GM23338 (cell line): ENCODE results near the gene ADCY1. TPM values are rescaled to one million over a fixed set of nuclear protein-coding genes. Genes with fewer than 3 reads are reported as not detected.

ENCODE experiments used
- ATAC-seq: fragments of 200-7000 bp; cut with Tn5 transposase; 3 replicates; pipeline ENCODE4 v1.9.1; 2020
- DNase-seq: peaks from one replicate; pipeline ENCODE4 v3.0.0-alpha.2; 2015; ENCODE audit warnings: low spot score
- H2AFZ ChIP-seq: fragments of 200-600 bp; sonication (generic); 2 replicates; pipeline ENCODE4 v1.8.0; 2016; ENCODE audit warnings: antibody characterized with exemption, mild to moderate bottlenecking, moderate library complexity
- H3F3A ChIP-seq: fragments of 200-600 bp; sonication (generic); replicated peaks from 2 replicates; pipeline ENCODE4 v1.8.0; 2017; ENCODE audit warnings: antibody characterized with exemption, mixed run types, low read depth
- H3K27ac ChIP-seq: fragments of 200-600 bp; sonication (generic); 2 replicates; pipeline ENCODE4 v1.6.1; 2016; ENCODE audit warnings: low read depth
- H3K27me3 ChIP-seq: fragments of 200-600 bp; sonication (generic); 2 replicates; pipeline ENCODE4 v1.8.0; 2016; ENCODE audit warnings: mild to moderate bottlenecking, mixed run types, moderate library complexity; ENCODE audit not compliant: insufficient read depth
- H3K36me3 ChIP-seq: fragments of 200-600 bp; sonication (generic); 2 replicates; pipeline ENCODE4 v1.8.0; 2016; ENCODE audit warnings: mild to moderate bottlenecking; ENCODE audit not compliant: insufficient read depth
- H3K4me1 ChIP-seq: fragments of 200-600 bp; sonication (generic); 2 replicates; pipeline ENCODE4 v1.8.0; 2016; ENCODE audit warnings: mild to moderate bottlenecking, moderate library complexity; ENCODE audit not compliant: insufficient read depth
- H3K4me2 ChIP-seq: fragments of 200-600 bp; sonication (generic); 2 replicates; pipeline ENCODE4 v1.7.1; 2017; ENCODE audit warnings: mixed run types
- H3K4me3 ChIP-seq: fragments of 200-600 bp; sonication (generic); 2 replicates; pipeline ENCODE4 v1.6.1; 2016; ENCODE audit warnings: mixed run types
- H3K79me2 ChIP-seq: fragments of 200-600 bp; sonication (generic); replicated peaks from 2 replicates; pipeline ENCODE4 v1.8.0; 2017; ENCODE audit warnings: mild to moderate bottlenecking; ENCODE audit not compliant: insufficient read depth
- H3K9me2 ChIP-seq: fragments of 200-600 bp; sonication (generic); 2 replicates; pipeline ENCODE4 v1.8.0; 2017; ENCODE audit not compliant: insufficient read depth
- H4K20me1 ChIP-seq: fragments of 200-600 bp; sonication (generic); replicated peaks from 2 replicates; pipeline ENCODE4 v1.8.0; 2017; ENCODE audit warnings: mild to moderate bottlenecking; ENCODE audit not compliant: insufficient read depth
- H3K27ac Mint-ChIP-seq: 2 replicates; pipeline ENCODE4 v1.8.0; 2020; ENCODE audit warnings: inconsistent platforms, mild to moderate bottlenecking, moderate library complexity, mixed read lengths
- H3K27me3 Mint-ChIP-seq: 3 replicates; pipeline ENCODE4 v1.8.0; 2022; ENCODE audit warnings: low read depth, mild to moderate bottlenecking, moderate library complexity, mixed read lengths, inconsistent platforms; ENCODE audit not compliant: insufficient read depth, poor library complexity
- H3K36me3 Mint-ChIP-seq: 3 replicates; pipeline ENCODE4 v1.8.0; 2021; ENCODE audit warnings: low read depth, mild to moderate bottlenecking, inconsistent platforms, moderate library complexity, mixed read lengths
- H3K4me1 Mint-ChIP-seq: 3 replicates; pipeline ENCODE4 v1.8.0; 2020; ENCODE audit warnings: mild to moderate bottlenecking, inconsistent platforms, mixed read lengths
- H3K4me3 Mint-ChIP-seq: 3 replicates; pipeline ENCODE4 v1.8.0; 2021; ENCODE audit warnings: moderate library complexity, mild to moderate bottlenecking, inconsistent platforms, mixed read lengths
- H3K9me3 Mint-ChIP-seq: 3 replicates; pipeline ENCODE4 v1.8.0; 2020; ENCODE audit warnings: moderate library complexity, mild to moderate bottlenecking, inconsistent platforms, mixed read lengths
- CREB1 ChIP-seq: fragments of 250-450 bp; sonication (Bioruptor Pico); IDR thresholded peaks from 2 replicates; pipeline ENCODE4 v1.5.0; 2020; ENCODE audit warnings: low read depth, mild to moderate bottlenecking, moderate library complexity
- EZH2 ChIP-seq: fragments of 200-600 bp; sonication (generic); IDR thresholded peaks from one replicate; pipeline ENCODE4 v1.8.0; 2017; ENCODE audit warnings: antibody characterized with exemption, mild to moderate bottlenecking, low read depth; ENCODE audit not compliant: unreplicated experiment
- EZH2phosphoT487 ChIP-seq: fragments of 200-600 bp; sonication (generic); IDR thresholded peaks from one replicate; pipeline ENCODE4 v1.8.1; 2018; ENCODE audit warnings: antibody characterized with exemption; ENCODE audit not compliant: unreplicated experiment
- NANOG ChIP-seq: IDR thresholded peaks from 2 replicates; pipeline ENCODE4 v1.6.1; 2016; ENCODE audit warnings: antibody characterized with exemption, borderline replicate concordance
- POLR2AphosphoS5 ChIP-seq: IDR thresholded peaks from 2 replicates; pipeline ENCODE4 v1.6.1; 2016; ENCODE audit warnings: antibody characterized with exemption, low read depth
- STAT1 ChIP-seq: IDR thresholded peaks from one replicate; pipeline ENCODE4 v1.6.1; 2016; ENCODE audit warnings: antibody characterized with exemption; ENCODE audit not compliant: unreplicated experiment
- ZNF114 ChIP-seq: fragments of 250-450 bp; sonication (Bioruptor Pico); IDR thresholded peaks from 2 replicates; pipeline ENCODE4 v1.5.0; 2020; ENCODE audit warnings: mild to moderate bottlenecking, moderate library complexity
- ZNF331 ChIP-seq: fragments of 250-450 bp; sonication (Bioruptor Pico); IDR thresholded peaks from 2 replicates; pipeline ENCODE4 v1.5.0; 2020; ENCODE audit warnings: low read depth, mild to moderate bottlenecking, moderate library complexity
- polyA plus RNA-seq: library from polyadenylated mRNA; unstranded; fragments of >200 nt; fragmentation: Nextera tagmentation; extraction: Ambion mirVana; gene quantifications from 2 replicates; pipeline ENCODE4 v1.2.1, GENCODE V29; 2016
- total RNA-seq: library from RNA; depleted of rRNA; stranded (reverse); fragments of >200 nt; shearing (Covaris generic); gene quantifications from 2 replicates; pipeline ENCODE4 v1.2.3, GENCODE V29; 2014
- TF ChIP-seq, protein P1 (sequence below), 2 experiments: fragments of 200-600 bp in 1 of 2; sonication (generic) in 1 of 2; conservative IDR thresholded peaks; 2 replicates each; pipeline versions ENCODE4 v1.5.1 to v1.6.1; 2016 to 2017; ENCODE audit warnings: antibody characterized with exemption in 2 of 2, low read depth in 2 of 2, mild to moderate bottlenecking in 2 of 2, moderate library complexity in 1 of 2
- TF ChIP-seq, protein P2 (sequence below): fragments of 250-450 bp; sonication (Bioruptor Pico); IDR thresholded peaks from 2 replicates; pipeline ENCODE4 v1.5.0; 2020; ENCODE audit warnings: mild to moderate bottlenecking, moderate library complexity

Gene ADCY1
- total and polyA plus RNA-seq, 2 experiments from 2014 or later: 2.3 to 18.7 TPM

- TF ChIP-seq, protein P1, sequence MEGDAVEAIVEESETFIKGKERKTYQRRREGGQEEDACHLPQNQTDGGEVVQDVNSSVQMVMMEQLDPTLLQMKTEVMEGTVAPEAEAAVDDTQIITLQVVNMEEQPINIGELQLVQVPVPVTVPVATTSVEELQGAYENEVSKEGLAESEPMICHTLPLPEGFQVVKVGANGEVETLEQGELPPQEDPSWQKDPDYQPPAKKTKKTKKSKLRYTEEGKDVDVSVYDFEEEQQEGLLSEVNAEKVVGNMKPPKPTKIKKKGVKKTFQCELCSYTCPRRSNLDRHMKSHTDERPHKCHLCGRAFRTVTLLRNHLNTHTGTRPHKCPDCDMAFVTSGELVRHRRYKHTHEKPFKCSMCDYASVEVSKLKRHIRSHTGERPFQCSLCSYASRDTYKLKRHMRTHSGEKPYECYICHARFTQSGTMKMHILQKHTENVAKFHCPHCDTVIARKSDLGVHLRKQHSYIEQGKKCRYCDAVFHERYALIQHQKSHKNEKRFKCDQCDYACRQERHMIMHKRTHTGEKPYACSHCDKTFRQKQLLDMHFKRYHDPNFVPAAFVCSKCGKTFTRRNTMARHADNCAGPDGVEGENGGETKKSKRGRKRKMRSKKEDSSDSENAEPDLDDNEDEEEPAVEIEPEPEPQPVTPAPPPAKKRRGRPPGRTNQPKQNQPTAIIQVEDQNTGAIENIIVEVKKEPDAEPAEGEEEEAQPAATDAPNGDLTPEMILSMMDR (conservative IDR thresholded peaks at IDR 0.05; ENCODE audit: low read depth in 2 of 2): no peak
- TF ChIP-seq, protein P2, sequence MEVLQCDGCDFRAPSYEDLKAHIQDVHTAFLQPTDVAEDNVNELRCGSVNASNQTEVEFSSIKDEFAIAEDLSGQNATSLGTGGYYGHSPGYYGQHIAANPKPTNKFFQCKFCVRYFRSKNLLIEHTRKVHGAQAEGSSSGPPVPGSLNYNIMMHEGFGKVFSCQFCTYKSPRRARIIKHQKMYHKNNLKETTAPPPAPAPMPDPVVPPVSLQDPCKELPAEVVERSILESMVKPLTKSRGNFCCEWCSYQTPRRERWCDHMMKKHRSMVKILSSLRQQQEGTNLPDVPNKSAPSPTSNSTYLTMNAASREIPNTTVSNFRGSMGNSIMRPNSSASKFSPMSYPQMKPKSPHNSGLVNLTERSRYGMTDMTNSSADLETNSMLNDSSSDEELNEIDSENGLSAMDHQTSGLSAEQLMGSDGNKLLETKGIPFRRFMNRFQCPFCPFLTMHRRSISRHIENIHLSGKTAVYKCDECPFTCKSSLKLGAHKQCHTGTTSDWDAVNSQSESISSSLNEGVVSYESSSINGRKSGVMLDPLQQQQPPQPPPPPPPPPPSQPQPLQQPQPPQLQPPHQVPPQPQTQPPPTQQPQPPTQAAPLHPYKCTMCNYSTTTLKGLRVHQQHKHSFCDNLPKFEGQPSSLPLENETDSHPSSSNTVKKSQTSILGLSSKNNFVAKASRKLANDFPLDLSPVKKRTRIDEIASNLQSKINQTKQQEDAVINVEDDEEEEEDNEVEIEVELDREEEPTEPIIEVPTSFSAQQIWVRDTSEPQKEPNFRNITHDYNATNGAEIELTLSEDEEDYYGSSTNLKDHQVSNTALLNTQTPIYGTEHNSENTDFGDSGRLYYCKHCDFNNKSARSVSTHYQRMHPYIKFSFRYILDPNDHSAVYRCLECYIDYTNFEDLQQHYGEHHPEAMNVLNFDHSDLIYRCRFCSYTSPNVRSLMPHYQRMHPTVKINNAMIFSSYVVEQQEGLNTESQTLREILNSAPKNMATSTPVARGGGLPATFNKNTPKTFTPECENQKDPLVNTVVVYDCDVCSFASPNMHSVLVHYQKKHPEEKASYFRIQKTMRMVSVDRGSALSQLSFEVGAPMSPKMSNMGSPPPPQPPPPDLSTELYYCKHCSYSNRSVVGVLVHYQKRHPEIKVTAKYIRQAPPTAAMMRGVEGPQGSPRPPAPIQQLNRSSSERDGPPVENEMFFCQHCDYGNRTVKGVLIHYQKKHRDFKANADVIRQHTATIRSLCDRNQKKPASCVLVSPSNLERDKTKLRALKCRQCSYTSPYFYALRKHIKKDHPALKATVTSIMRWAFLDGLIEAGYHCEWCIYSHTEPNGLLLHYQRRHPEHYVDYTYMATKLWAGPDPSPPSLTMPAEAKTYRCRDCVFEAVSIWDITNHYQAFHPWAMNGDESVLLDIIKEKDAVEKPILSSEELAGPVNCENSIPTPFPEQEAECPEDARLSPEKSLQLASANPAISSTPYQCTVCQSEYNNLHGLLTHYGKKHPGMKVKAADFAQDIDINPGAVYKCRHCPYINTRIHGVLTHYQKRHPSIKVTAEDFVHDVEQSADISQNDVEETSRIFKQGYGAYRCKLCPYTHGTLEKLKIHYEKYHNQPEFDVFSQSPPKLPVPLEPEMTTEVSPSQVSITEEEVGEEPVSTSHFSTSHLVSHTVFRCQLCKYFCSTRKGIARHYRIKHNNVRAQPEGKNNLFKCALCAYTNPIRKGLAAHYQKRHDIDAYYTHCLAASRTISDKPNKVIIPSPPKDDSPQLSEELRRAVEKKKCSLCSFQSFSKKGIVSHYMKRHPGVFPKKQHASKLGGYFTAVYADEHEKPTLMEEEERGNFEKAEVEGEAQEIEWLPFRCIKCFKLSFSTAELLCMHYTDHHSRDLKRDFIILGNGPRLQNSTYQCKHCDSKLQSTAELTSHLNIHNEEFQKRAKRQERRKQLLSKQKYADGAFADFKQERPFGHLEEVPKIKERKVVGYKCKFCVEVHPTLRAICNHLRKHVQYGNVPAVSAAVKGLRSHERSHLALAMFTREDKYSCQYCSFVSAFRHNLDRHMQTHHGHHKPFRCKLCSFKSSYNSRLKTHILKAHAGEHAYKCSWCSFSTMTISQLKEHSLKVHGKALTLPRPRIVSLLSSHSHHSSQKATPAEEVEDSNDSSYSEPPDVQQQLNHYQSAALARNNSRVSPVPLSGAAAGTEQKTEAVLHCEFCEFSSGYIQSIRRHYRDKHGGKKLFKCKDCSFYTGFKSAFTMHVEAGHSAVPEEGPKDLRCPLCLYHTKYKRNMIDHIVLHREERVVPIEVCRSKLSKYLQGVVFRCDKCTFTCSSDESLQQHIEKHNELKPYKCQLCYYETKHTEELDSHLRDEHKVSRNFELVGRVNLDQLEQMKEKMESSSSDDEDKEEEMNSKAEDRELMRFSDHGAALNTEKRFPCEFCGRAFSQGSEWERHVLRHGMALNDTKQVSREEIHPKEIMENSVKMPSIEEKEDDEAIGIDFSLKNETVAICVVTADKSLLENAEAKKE: no peak
Observed at GRCh38 chr7:45682836-45683555, 108.8 kb downstream of the ADCY1 start (continued).

- no peaks in the 10 kb centered on the region for H4K20me1 ChIP-seq
- no peaks in the 10 kb centered on the region for H3K9me3 Mint-ChIP-seq
- no peak overlapping the region for H3K4me2 ChIP-seq
- no peaks in the 10 kb centered on the region for H3K27me3 ChIP-seq
- no peak overlapping the region for H2AFZ ChIP-seq
- H3K27ac ChIP-seq: no peak overlapping the region
- no peaks in the 10 kb centered on the region for H3K9me2 ChIP-seq
- H3K4me1 ChIP-seq: no peaks in the 10 kb centered on the region
- H3K36me3 ChIP-seq: no peaks in the 10 kb centered on the region; the same call in 1 of the 2 replicates
- H3K79me2 ChIP-seq: no peaks in the 10 kb centered on the region
- H3K27me3 Mint-ChIP-seq: peaks cover 2% of the 10 kb centered on the region
- H3K4me1 Mint-ChIP-seq: no peaks in the 10 kb centered on the region; the same call in 2 of the 3 replicates
- H3K27ac Mint-ChIP-seq: no peak overlapping the region; the same call in 1 of the 2 replicates
- no peak overlapping the region for H3K4me3 Mint-ChIP-seq
- DNase-seq (no peak), ATAC-seq (no peak)
- H3K36me3 Mint-ChIP-seq: peaks cover 16% of the 10 kb centered on the region
- no peak overlapping the region for H3K4me3 ChIP-seq
- no peaks in the 10 kb centered on the region for H3F3A ChIP-seq
- no peak for TF ChIP-seq POLR2AphosphoS5
- no peak for TF ChIP-seq STAT1
- TF ChIP-seq NANOG: no peak
- TF ChIP-seq ZNF114 (CRISPR knock-in tag): no peak
- no peak for TF ChIP-seq ZNF331
- TF ChIP-seq EZH2phosphoT487: no peak
- TF ChIP-seq EZH2: no peak
- no peak for TF ChIP-seq CREB1 (CRISPR knock-in tag)
Observed at GRCh38 chr7:45683556-45684148, 109.5 kb downstream of the ADCY1 start.
